SK-N-SH (cell line): ENCODE results near the gene HMMR. TPM values are rescaled to one million over a fixed set of nuclear protein-coding genes. Genes with fewer than 3 reads are reported as not detected.

ENCODE experiments used
- CTCF ChIA-PET: fragments of 300-600, 350-600 bp; formaldehyde crosslinking; extraction: SDS; loops from one replicate; lab custom pipeline; 2021; lab: Yijun Ruan, JAX
- POLR2A ChIA-PET: fragments of 350-600 bp; sonication (Branson Sonifier 250); formaldehyde crosslinking; extraction: SDS; loops from one replicate; lab custom pipeline; 2020; ENCODE audit warnings: antibody characterized with exemption, inconsistent platforms; lab: Yijun Ruan, JAX
- DNase-seq: peaks from one replicate; pipeline ENCODE4 v3.0.0; 2012
- H2AFZ ChIP-seq: fragments of 200-600 bp; sonication (generic); 2 replicates; pipeline ENCODE4 v1.8.1; 2016; ENCODE audit warnings: antibody characterized with exemption, mild to moderate bottlenecking, low read depth
- H3F3A ChIP-seq: fragments of 200-600 bp; sonication (generic); replicated peaks from 2 replicates; pipeline ENCODE3; 2016; ENCODE audit warnings: antibody characterized with exemption, mild to moderate bottlenecking; ENCODE audit not compliant: insufficient read depth
- H3K27ac ChIP-seq, 2 experiments: fragments of 200-500 bp in 1 of 2; fragments of 200-600 bp in 1 of 2; sonication (Bioruptor generic) in 1 of 2; sonication (generic), shearing (Covaris generic) in 1 of 2; 2 replicates each; pipeline versions ENCODE4 v1.5.1 to v1.6.1; 2014 to 2016; ENCODE audit warnings: low read depth in 2 of 2, inconsistent platforms in 1 of 2, low read length in 1 of 2, mild to moderate bottlenecking in 1 of 2, mixed read lengths in 1 of 2
- H3K27me3 ChIP-seq: fragments of 200-600 bp; sonication (generic), shearing (Covaris generic); 2 replicates; pipeline ENCODE4 v1.6.1; 2016; ENCODE audit warnings: mixed run types; ENCODE audit not compliant: insufficient read depth
- H3K36me3 ChIP-seq, 2 experiments: fragments of 200-500 bp in 1 of 2; fragments of 200-600 bp in 1 of 2; sonication (Bioruptor generic) in 1 of 2; sonication (generic) in 1 of 2; replicated peaks in 1 of 2; 2 replicates each; pipeline versions ENCODE3 to v1.5.1; 2014 to 2016; ENCODE audit warnings: low read length in 1 of 2, mild to moderate bottlenecking in 1 of 2; ENCODE audit not compliant: insufficient read depth in 2 of 2, control insufficient read depth in 1 of 2
- H3K4me1 ChIP-seq, 2 experiments: fragments of 200-500 bp in 1 of 2; fragments of 200-600 bp in 1 of 2; sonication (Bioruptor generic) in 1 of 2; sonication (generic), shearing (Covaris generic) in 1 of 2; 2 replicates each; pipeline versions ENCODE4 v1.5.1 to v1.6.1; 2014 to 2016; ENCODE audit warnings: low read depth in 1 of 2, low read length in 1 of 2, mixed run types in 1 of 2; ENCODE audit not compliant: insufficient read depth in 2 of 2, control insufficient read depth in 1 of 2
- H3K4me2 ChIP-seq: fragments of 200-600 bp; sonication (generic), shearing (Covaris generic); 2 replicates; pipeline ENCODE4 v1.6.1; 2017; ENCODE audit warnings: mixed run types
- H3K4me3 ChIP-seq, 2 experiments: fragments of 200-500 bp in 1 of 2; fragments of 200-600 bp in 1 of 2; sonication (Bioruptor generic) in 1 of 2; sonication (generic), shearing (Covaris generic) in 1 of 2; 2 replicates each; pipeline versions ENCODE4 v1.5.1 to v1.8.1; 2014 to 2016; ENCODE audit warnings: low read depth in 2 of 2, inconsistent platforms in 1 of 2, low read length in 1 of 2, mild to moderate bottlenecking in 1 of 2, mixed read lengths in 1 of 2, moderate library complexity in 1 of 2
- H3K79me2 ChIP-seq: fragments of 200-600 bp; sonication (generic); 2 replicates; pipeline ENCODE4 v1.8.1; 2017; ENCODE audit warnings: mild to moderate bottlenecking; ENCODE audit not compliant: insufficient read depth
- H3K9ac ChIP-seq: fragments of 200-600 bp; sonication (generic); 2 replicates; pipeline ENCODE4 v1.6.1; 2017; ENCODE audit warnings: mixed run types
- H3K9me2 ChIP-seq: fragments of 200-600 bp; sonication (generic); 2 replicates; pipeline ENCODE4 v1.6.1; 2017; ENCODE audit warnings: mixed run types
- H3K9me3 ChIP-seq: fragments of 200-600 bp; sonication (generic); 2 replicates; pipeline ENCODE4 v1.6.1; 2017; ENCODE audit warnings: mixed run types, mild to moderate bottlenecking, moderate library complexity
- H4K20me1 ChIP-seq: fragments of 200-600 bp; sonication (generic); 2 replicates; pipeline ENCODE4 v1.6.1; 2017; ENCODE audit warnings: mild to moderate bottlenecking, mixed run types; ENCODE audit not compliant: insufficient read depth
- CHD2 ChIP-seq: fragments of 150-350 bp; IDR thresholded peaks from 2 replicates; pipeline ENCODE4 v1.6.1; 2018; ENCODE audit warnings: low read length; ENCODE audit not compliant: partially characterized antibody
- EZH2phosphoT487 ChIP-seq: fragments of 200-600 bp; sonication (generic); IDR thresholded peaks from 2 replicates; pipeline ENCODE4 v1.6.1; 2017; ENCODE audit warnings: low read depth, mixed run types, mild to moderate bottlenecking, antibody characterized with exemption, moderate library complexity, borderline replicate concordance
- FOSL2 ChIP-seq: IDR thresholded peaks from 2 replicates; pipeline ENCODE4 v1.4.0; 2012; ENCODE audit warnings: low read depth, mild to moderate bottlenecking, moderate library complexity, borderline replicate concordance
- GABPA ChIP-seq: IDR thresholded peaks from 2 replicates; pipeline ENCODE4 v1.4.0; 2012; ENCODE audit warnings: low read depth, mild to moderate bottlenecking
- JUND ChIP-seq: IDR thresholded peaks from 2 replicates; pipeline ENCODE4 v1.4.0; 2012
- MEF2A ChIP-seq: IDR thresholded peaks from 2 replicates; pipeline ENCODE4 v1.4.0; 2012; ENCODE audit warnings: low read depth, borderline replicate concordance
- NFIC ChIP-seq: IDR thresholded peaks from 2 replicates; pipeline ENCODE4 v1.4.0; 2012; ENCODE audit warnings: borderline replicate concordance
- RAD21 ChIP-seq: IDR thresholded peaks from 2 replicates; pipeline ENCODE4 v1.6.1; 2012; ENCODE audit warnings: mild to moderate bottlenecking, low read length
- SMC3 ChIP-seq: IDR thresholded peaks from 2 replicates; pipeline ENCODE4 v1.6.1; 2012; ENCODE audit warnings: low read depth, low read length, improper control_type of control experiment
- YY1 ChIP-seq: IDR thresholded peaks from 2 replicates; pipeline ENCODE4 v1.4.0; 2012; ENCODE audit warnings: low read depth, mild to moderate bottlenecking
- WGBS: methylation state at CpG from one replicate; pipeline ENCODE4 v1.1.6; 2017; ENCODE audit warnings: low lambda C conversion rate; 5-methylcytosine and 5-hydroxymethylcytosine counted together
- polyA plus RNA-seq, 3 experiments: library from polyadenylated mRNA; depleted of rRNA; stranded (reverse); fragments of >200 nt; gene quantifications; 2 replicates each; pipeline ENCODE4 v1.2.3, GENCODE V29; 2012
- TF ChIP-seq, protein P1 (sequence below): IDR thresholded peaks from 2 replicates; pipeline ENCODE4; 2012
- TF ChIP-seq, protein P2 (sequence below): IDR thresholded peaks from 2 replicates; pipeline ENCODE4 v1.4.0; 2012; ENCODE audit warnings: low read depth, borderline replicate concordance
- TF ChIP-seq, protein P3 (sequence below): fragments of 150-350 bp; IDR thresholded peaks from 2 replicates; pipeline ENCODE4 v1.6.1; 2017; ENCODE audit warnings: antibody characterized with exemption, low read length, low read depth, borderline replicate concordance
- TF ChIP-seq, protein P4 (sequence below): IDR thresholded peaks from 2 replicates; pipeline ENCODE4 v1.4.0; 2012; ENCODE audit warnings: low read depth, borderline replicate concordance
- TF ChIP-seq, protein P5 (sequence below): IDR thresholded peaks from 2 replicates; pipeline ENCODE4 v1.6.1; 2012; ENCODE audit warnings: mild to moderate bottlenecking, low read depth, low read length, moderate library complexity
- TF ChIP-seq, protein P6 (sequence below): fragments of 200-600 bp; sonication (generic); IDR thresholded peaks from 2 replicates; pipeline ENCODE4 v1.6.1; 2017; ENCODE audit warnings: antibody characterized with exemption, mild to moderate bottlenecking, moderate library complexity

HMMR gene
- polyA plus RNA-seq, 1 of the 3 experiments (the other 2 are of a cell fraction): 7.7 TPM

DNA sequence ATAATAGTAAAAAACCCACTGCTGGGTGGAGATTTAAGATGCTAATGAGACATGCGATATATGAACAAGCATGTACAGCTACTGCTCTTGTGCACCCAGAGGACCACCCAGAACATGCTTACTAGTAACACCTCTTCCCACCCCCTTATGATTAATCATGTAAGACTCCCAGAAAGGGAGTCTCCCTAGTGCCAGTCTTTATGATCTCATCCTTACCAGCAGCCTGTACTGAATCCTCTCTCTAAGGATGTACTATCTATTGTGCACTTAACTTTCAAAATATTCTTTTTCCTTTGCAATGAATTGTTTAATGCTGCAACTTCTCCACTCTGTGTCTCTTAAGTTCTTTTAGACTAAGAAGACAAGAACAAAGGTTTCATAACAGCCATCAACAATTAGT, 35.9 kb downstream of the HMMR start:
- no peaks in the 10 kb centered on the region for H3K4me1 ChIP-seq
- no peaks in the 10 kb centered on the region for H3K9me3 ChIP-seq
- H3K4me3 ChIP-seq: no peak overlapping the region
- H3K9me2 ChIP-seq: no peaks in the 10 kb centered on the region
- H3K4me2 ChIP-seq: no peak overlapping the region
- WGBS: 100% methylated on average over 1 of the region's 1 CpG
- H3K27ac ChIP-seq: no peak overlapping the region
- ChIA-PET CTCF (interaction anchor here (1.1 to 2.6 kb wide), 2 partner anchors 13 to 22 kb away, joined by 3 to 9 read pairs; no protein-coding TSS in a partner anchor), POLR2A (no interaction called here)
- DNase-seq: no peak
- no peaks in the 10 kb centered on the region for H3F3A ChIP-seq
- no peak for TF ChIP-seq NFIC
- no peak for TF ChIP-seq FOSL2
- TF ChIP-seq RAD21: no peak
- TF ChIP-seq CHD2: no peak
- TF ChIP-seq, protein P1, sequence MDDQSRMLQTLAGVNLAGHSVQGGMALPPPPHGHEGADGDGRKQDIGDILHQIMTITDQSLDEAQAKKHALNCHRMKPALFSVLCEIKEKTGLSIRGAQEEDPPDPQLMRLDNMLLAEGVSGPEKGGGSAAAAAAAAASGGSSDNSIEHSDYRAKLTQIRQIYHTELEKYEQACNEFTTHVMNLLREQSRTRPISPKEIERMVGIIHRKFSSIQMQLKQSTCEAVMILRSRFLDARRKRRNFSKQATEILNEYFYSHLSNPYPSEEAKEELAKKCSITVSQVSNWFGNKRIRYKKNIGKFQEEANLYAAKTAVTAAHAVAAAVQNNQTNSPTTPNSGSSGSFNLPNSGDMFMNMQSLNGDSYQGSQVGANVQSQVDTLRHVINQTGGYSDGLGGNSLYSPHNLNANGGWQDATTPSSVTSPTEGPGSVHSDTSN: no peak
- TF ChIP-seq, protein P2, sequence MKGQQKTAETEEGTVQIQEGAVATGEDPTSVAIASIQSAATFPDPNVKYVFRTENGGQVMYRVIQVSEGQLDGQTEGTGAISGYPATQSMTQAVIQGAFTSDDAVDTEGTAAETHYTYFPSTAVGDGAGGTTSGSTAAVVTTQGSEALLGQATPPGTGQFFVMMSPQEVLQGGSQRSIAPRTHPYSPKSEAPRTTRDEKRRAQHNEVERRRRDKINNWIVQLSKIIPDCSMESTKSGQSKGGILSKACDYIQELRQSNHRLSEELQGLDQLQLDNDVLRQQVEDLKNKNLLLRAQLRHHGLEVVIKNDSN: no peak
- TF ChIP-seq, protein P3, sequence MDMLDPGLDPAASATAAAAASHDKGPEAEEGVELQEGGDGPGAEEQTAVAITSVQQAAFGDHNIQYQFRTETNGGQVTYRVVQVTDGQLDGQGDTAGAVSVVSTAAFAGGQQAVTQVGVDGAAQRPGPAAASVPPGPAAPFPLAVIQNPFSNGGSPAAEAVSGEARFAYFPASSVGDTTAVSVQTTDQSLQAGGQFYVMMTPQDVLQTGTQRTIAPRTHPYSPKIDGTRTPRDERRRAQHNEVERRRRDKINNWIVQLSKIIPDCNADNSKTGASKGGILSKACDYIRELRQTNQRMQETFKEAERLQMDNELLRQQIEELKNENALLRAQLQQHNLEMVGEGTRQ: no peak
- TF ChIP-seq, protein P4, sequence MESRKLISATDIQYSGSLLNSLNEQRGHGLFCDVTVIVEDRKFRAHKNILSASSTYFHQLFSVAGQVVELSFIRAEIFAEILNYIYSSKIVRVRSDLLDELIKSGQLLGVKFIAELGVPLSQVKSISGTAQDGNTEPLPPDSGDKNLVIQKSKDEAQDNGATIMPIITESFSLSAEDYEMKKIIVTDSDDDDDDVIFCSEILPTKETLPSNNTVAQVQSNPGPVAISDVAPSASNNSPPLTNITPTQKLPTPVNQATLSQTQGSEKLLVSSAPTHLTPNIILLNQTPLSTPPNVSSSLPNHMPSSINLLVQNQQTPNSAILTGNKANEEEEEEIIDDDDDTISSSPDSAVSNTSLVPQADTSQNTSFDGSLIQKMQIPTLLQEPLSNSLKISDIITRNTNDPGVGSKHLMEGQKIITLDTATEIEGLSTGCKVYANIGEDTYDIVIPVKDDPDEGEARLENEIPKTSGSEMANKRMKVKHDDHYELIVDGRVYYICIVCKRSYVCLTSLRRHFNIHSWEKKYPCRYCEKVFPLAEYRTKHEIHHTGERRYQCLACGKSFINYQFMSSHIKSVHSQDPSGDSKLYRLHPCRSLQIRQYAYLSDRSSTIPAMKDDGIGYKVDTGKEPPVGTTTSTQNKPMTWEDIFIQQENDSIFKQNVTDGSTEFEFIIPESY: no peak
- no peak for TF ChIP-seq SMC3
- TF ChIP-seq GABPA: no peak
- TF ChIP-seq, protein P5, sequence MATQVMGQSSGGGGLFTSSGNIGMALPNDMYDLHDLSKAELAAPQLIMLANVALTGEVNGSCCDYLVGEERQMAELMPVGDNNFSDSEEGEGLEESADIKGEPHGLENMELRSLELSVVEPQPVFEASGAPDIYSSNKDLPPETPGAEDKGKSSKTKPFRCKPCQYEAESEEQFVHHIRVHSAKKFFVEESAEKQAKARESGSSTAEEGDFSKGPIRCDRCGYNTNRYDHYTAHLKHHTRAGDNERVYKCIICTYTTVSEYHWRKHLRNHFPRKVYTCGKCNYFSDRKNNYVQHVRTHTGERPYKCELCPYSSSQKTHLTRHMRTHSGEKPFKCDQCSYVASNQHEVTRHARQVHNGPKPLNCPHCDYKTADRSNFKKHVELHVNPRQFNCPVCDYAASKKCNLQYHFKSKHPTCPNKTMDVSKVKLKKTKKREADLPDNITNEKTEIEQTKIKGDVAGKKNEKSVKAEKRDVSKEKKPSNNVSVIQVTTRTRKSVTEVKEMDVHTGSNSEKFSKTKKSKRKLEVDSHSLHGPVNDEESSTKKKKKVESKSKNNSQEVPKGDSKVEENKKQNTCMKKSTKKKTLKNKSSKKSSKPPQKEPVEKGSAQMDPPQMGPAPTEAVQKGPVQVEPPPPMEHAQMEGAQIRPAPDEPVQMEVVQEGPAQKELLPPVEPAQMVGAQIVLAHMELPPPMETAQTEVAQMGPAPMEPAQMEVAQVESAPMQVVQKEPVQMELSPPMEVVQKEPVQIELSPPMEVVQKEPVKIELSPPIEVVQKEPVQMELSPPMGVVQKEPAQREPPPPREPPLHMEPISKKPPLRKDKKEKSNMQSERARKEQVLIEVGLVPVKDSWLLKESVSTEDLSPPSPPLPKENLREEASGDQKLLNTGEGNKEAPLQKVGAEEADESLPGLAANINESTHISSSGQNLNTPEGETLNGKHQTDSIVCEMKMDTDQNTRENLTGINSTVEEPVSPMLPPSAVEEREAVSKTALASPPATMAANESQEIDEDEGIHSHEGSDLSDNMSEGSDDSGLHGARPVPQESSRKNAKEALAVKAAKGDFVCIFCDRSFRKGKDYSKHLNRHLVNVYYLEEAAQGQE: no peak
- TF ChIP-seq YY1: no peak
- no peak for TF ChIP-seq MEF2A
- no peak for TF ChIP-seq EZH2phosphoT487
- TF ChIP-seq JUND: no peak
- TF ChIP-seq, protein P6, sequence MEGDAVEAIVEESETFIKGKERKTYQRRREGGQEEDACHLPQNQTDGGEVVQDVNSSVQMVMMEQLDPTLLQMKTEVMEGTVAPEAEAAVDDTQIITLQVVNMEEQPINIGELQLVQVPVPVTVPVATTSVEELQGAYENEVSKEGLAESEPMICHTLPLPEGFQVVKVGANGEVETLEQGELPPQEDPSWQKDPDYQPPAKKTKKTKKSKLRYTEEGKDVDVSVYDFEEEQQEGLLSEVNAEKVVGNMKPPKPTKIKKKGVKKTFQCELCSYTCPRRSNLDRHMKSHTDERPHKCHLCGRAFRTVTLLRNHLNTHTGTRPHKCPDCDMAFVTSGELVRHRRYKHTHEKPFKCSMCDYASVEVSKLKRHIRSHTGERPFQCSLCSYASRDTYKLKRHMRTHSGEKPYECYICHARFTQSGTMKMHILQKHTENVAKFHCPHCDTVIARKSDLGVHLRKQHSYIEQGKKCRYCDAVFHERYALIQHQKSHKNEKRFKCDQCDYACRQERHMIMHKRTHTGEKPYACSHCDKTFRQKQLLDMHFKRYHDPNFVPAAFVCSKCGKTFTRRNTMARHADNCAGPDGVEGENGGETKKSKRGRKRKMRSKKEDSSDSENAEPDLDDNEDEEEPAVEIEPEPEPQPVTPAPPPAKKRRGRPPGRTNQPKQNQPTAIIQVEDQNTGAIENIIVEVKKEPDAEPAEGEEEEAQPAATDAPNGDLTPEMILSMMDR: no peak
- peaks cover 5 to 8% of the 10 kb centered on the region in 2 experiments for H3K36me3 ChIP-seq
- no peaks in the 10 kb centered on the region for H3K27me3 ChIP-seq
- peak overlapping the region; percentile 67; the same call in 1 of the 2 replicates for H2AFZ ChIP-seq
- H3K79me2 ChIP-seq: no peaks in the 10 kb centered on the region
- no peaks in the 10 kb centered on the region for H4K20me1 ChIP-seq
- no peak overlapping the region for H3K9ac ChIP-seq
